WTC11 (cell line): ENCODE data around the gene PRICKLE1.

ENCODE experiments used
- CTCF ChIP-seq: fragments of 200-600 bp; IDR thresholded peaks from 2 replicates; pipeline ENCODE4 v1.8.0; 2022; ENCODE audit warnings: antibody characterized with exemption
- MAX ChIP-seq: sonication (generic); formaldehyde crosslinking; IDR thresholded peaks from 2 replicates; pipeline ENCODE4 v1.8.0; 2022; ENCODE audit warnings: mild to moderate bottlenecking, missing genetic modification reagents
- NFYB ChIP-seq: sonication (generic); formaldehyde crosslinking; conservative IDR thresholded peaks from 2 replicates; pipeline ENCODE4 v1.8.0; 2022; ENCODE audit warnings: low read depth, missing genetic modification reagents
- NR2C2 ChIP-seq: sonication (generic); formaldehyde crosslinking; IDR thresholded peaks from 2 replicates; pipeline ENCODE4 v1.8.0; 2022; ENCODE audit warnings: mild to moderate bottlenecking, missing genetic modification reagents
- ZNF232 ChIP-seq: sonication (generic); formaldehyde crosslinking; IDR thresholded peaks from 2 replicates; pipeline ENCODE4 v1.8.0; 2022; ENCODE audit warnings: mild to moderate bottlenecking, missing genetic modification reagents
- TF ChIP-seq, protein P1 (sequence below): sonication (generic); formaldehyde crosslinking; IDR thresholded peaks from 2 replicates; pipeline ENCODE4 v1.8.0; 2023; ENCODE audit warnings: missing genetic modification reagents
- TF ChIP-seq, protein P2 (sequence below): sonication (generic); formaldehyde crosslinking; IDR thresholded peaks from 2 replicates; pipeline ENCODE4 v1.8.1; 2023; ENCODE audit warnings: mild to moderate bottlenecking, moderate library complexity, missing genetic modification reagents

DNA sequence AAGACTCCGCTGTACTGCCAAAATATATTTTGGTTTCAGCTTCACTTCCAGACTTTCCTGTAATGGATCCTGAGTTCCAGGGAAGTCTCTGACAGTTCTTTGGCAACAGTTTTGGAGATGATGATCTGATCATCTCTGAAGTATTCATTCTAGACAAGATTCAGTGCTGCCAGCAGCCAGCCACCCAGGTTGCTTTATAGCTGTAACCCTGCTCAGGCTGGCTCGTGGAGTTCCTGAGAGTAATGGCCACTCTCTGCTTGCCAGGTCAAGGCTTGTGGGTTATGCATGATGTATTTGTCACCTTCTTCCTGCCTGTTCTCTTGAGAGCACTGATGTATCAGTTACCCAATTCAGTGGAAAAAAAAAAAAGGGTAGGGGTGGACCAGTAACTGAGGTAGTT, 139.3 kb downstream of the PRICKLE1 start:
- no peak for TF ChIP-seq ZNF232 (CRISPR knock-in tag)
- no peak for TF ChIP-seq NR2C2 (CRISPR knock-in tag)
- TF ChIP-seq, protein P1, sequence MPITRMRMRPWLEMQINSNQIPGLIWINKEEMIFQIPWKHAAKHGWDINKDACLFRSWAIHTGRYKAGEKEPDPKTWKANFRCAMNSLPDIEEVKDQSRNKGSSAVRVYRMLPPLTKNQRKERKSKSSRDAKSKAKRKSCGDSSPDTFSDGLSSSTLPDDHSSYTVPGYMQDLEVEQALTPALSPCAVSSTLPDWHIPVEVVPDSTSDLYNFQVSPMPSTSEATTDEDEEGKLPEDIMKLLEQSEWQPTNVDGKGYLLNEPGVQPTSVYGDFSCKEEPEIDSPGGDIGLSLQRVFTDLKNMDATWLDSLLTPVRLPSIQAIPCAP (CRISPR knock-in tag): no peak
- no peak for TF ChIP-seq CTCF
- TF ChIP-seq, protein P2, sequence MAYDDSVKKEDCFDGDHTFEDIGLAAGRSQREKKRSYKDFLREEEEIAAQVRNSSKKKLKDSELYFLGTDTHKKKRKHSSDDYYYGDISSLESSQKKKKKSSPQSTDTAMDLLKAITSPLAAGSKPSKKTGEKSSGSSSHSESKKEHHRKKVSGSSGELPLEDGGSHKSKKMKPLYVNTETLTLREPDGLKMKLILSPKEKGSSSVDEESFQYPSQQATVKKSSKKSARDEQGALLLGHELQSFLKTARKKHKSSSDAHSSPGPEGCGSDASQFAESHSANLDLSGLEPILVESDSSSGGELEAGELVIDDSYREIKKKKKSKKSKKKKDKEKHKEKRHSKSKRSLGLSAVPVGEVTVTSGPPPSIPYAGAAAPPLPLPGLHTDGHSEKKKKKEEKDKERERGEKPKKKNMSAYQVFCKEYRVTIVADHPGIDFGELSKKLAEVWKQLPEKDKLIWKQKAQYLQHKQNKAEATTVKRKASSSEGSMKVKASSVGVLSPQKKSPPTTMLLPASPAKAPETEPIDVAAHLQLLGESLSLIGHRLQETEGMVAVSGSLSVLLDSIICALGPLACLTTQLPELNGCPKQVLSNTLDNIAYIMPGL (CRISPR knock-in tag): no peak
- TF ChIP-seq MAX (CRISPR knock-in tag): no peak
- TF ChIP-seq NFYB (CRISPR knock-in tag): no peak
